ENCODE results near the gene SETBP1.

DNA sequence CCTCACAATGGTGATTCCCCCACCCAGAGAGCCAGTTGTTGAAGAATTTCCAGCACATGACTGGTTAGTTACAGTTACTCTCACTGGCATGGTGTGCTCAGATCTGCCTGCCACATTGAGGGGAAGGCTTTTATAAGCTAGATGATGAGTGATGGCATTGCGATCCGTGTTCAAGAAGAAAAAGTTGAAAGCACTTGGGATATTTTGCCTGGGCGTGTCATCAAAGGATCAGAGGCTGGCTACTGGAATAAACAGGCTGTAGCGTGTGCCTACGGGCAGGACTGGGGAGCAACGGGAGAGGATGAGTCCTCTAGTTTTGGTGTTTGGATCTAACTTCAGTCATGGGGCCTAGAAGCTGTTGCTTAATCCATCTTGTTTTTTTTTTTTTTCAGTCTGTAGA lies 175.0 kb downstream of the SETBP1 start:
- TF ChIP-seq SIN3A (IDR thresholded peaks at IDR 0.05; ENCODE audit: borderline replicate concordance, insufficient read depth, low read depth, low read length): no peak
- TF ChIP-seq, protein P1, sequence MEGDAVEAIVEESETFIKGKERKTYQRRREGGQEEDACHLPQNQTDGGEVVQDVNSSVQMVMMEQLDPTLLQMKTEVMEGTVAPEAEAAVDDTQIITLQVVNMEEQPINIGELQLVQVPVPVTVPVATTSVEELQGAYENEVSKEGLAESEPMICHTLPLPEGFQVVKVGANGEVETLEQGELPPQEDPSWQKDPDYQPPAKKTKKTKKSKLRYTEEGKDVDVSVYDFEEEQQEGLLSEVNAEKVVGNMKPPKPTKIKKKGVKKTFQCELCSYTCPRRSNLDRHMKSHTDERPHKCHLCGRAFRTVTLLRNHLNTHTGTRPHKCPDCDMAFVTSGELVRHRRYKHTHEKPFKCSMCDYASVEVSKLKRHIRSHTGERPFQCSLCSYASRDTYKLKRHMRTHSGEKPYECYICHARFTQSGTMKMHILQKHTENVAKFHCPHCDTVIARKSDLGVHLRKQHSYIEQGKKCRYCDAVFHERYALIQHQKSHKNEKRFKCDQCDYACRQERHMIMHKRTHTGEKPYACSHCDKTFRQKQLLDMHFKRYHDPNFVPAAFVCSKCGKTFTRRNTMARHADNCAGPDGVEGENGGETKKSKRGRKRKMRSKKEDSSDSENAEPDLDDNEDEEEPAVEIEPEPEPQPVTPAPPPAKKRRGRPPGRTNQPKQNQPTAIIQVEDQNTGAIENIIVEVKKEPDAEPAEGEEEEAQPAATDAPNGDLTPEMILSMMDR (IDR thresholded peaks at IDR 0.05): no peak
